Stromal cell of bone marrow (primary cell): ENCODE data around the gene LRRC56.

Experiments
- DNase-seq: peaks from one replicate; pipeline ENCODE4 v3.0.0-alpha.2; 2012; ENCODE audit warnings: low read depth

Gene LRRC56

DNA sequence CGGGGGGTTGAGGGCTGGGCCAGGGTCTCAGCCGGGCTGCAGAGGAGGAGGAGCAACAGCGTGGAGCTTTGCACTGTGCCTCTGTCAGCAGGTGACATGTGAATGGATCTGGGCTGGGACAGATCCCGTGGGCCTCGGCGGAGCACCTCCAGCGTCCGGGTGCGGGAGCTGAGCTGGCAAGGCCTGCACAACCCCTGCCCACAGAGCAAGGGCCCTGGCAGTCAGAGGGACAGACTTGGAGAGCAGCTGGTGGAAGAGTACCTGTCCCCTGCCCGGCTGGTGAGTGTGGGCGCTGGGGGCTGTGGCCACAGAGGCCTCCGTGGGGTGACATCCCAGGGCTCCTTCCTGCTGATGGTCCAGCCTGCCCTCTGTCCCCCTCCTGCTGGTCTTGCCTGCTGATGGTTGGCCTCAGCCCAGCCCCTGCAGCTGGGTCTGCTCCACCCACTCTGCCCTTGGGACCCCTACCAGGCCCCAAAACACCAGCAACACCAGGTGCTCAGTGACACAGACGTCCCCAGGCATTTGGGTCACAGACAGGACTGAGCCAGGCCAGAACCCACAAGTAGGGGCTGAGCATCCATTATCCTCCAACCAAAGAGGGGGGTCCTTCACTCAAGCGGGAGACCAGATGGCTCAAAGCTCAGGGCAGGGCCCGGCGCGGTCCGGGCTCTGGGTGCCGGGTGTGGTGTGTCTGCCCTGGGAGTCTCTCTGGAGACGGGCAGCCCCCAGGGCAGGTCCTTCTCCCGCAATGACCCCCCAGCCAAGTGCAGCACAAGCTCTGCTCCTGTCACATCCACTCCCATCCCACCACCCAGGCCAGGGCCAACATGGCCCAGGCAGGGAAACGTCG is 3.5 kb downstream of the LRRC56 start:
- DNase-seq, result no peak

DNA sequence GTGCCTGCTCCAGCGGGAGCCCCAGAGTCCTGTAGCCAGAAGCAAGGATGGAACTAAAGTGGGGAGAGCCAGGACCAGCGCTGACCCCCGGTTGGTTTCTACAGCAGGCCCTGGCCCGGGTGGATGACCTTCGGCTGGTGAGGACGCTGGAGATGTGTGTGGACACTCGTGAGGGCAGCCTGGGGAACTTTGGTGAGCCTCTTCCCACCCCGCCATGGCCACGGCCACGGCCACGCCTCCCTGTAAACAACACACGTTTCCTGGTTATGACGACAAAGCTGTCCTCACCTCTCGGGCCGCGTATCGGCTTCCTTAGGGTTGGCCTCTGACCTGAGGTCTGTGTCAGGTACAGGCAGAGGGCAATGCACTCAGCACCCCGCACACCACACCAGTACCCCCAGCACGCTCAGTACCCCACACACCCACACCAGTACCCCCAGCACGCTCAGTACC is 4.1 kb downstream of the LRRC56 start:
- DNase-seq, result no peak

DNA sequence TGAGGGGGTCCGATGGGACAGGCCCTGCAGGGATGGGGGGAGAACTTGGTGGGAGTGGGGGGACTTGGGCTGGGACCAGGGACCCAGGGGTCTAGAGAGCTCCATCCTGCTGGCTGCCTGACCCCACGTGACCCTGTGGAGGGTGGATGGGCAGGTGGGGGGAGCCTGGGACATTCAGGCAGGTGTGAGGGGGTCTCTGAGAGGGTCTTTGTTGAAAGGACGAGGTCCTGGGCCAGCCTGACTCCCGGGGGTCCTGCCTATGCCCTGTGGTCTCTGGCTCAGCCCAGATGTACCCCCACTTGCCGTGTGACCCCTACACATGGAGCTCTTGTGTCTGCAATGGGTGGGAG is 7.5 kb downstream of the LRRC56 start:
- no peak for DNase-seq

DNA sequence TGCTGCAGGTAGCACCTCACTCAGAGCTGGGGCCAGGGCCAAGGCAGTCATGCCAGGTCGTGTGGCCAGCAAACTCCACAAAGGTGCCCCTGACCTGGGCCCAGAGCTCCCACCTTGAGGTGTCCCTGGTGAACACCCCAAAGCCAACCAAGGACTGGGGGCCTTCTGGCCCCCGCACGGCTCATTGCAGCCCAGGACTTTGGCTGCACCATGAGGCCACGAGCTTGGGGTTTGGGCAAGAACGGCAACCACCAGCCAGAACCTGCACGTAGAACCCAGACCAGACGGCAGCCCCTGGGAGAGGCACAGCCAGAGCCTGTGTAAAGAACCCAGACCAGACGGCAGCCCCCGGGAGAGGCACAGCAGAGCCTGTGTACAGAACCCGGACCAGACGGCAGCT is 7.8 kb downstream of the LRRC56 start:
- DNase-seq, result no peak

DNA sequence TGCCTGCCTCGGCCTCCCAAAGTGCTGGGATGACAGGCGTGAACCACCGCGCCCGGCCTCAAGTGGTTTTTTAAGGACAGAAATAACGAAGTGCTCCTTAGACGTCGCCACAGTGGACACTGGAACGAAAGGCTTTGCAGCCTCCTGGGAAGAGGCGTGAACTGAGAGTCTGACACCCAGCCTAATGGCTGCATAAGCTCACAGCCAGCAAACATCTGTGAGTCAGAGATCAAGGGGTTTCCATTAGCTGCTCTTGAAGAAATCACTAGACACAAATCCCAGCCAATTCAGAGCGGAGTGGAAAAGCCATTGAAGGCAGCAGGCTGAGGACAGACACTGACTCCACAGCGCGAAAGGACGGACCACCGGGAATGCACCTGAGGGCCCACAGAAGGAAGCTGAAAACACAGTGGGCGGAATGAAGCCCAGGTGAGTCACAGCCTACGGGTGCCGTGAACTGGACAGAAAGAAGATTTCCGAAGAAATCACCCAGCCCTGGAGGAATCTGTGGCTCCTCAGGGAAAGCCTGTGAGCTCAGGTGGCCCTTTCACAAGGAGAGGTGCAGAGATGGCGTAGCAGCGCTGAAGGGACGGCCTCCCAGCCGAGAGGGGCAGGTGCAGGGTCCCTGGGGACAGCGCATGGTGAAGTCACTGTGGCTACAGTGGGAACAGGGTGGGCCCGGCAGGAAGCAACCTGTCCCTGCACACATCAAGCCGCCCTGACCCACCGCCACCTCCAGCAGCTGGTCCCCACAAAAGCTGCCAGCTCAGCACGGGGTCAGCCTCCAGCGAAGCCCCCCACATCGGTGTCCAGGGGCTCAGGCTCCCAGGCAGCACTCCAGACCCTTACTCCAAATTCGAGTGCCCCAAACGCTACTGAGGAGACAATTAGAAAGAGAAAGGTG is 11.6 kb downstream of the LRRC56 start:
- DNase-seq, result no peak

DNA sequence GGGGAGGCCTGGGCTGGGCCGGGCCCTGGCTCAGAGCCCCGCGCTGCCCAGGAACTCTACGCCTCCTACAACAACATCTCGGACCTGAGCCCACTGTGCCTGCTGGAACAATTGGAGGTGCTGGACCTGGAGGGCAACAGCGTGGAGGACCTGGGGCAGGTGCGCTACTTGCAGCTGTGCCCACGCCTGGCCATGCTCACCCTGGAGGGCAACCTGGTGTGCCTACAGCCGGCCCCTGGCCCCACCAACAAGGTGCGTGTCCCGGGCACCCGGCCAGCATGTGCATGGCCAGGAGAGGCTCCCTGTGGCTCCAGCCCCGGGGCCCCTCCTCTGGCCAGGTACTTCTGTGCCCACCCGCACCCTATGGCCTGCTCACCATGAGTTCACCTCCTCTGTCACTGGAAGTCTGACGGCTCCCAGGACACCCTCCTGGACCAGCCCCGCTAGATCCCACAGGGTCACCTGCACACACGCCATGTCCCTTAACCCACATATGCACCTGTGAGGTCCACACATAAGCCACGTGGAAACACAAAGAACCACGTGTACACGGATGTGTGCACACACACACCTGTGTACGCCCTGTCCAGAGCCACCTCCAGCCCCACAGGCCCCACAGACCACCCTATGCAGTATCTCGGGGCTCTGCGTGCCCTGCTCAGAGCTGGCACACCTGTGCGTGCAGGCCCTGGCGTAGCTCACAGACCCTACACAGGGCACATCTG is 12.9 kb downstream of the LRRC56 start:
- no peak for DNase-seq

DNA sequence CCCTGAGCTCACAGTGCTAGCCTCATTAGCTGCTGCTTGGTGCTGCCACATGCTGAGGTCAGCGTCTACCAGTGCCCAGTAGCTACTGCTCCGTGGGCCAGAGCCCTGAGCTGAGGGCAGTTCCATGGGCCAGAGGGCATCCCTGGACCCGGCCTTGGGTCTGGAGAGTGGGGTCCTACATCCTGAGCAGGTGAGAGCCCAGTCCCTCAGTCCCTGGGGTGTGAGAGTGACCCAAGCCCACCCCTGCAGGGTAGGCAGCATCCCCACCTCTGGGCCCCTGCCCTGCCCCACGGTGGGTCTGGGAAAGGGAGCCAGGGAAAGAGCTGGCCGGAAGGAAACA is 13.4 kb downstream of the LRRC56 start:
- no peak for DNase-seq

DNA sequence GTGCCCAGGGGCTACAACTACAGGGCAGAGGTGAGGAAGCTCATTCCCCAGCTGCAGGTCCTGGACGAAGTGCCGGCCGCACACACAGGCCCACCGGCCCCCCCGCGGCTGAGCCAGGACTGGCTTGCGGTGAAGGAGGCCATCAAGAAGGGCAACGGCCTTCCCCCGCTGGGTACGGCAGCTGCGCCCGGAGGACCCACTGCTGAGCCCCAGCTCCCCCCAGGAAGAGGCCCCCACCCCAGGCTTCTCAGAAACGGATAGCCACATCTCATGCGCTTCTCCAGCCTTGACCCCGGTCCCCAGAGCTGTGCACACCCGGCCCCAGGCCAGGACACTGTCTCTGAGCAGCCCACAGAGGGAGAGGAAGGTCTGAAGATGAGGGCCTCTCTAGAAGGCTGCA is 13.8 kb downstream of the LRRC56 start:
- DNase-seq, result no peak

DNA sequence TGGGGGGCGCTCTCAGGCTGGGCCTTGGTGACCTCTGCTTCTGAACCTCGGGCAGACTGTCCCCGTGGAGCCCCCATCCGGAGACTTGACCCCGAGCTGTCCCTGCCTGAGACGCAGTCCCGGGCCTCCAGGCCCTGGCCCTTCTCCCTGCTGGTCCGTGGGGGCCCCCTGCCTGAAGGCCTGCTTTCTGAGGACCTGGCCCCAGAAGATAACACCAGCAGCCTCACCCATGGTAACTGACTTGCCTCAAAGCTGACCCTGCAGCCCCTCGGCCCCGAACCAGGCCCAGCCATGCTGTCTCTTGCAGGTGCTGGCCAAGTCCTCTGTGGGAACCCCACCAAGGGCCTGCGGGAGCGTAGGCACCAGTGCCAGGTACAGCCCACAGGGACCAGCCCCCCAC is 14.3 kb downstream of the LRRC56 start:
- no peak for DNase-seq

DNA sequence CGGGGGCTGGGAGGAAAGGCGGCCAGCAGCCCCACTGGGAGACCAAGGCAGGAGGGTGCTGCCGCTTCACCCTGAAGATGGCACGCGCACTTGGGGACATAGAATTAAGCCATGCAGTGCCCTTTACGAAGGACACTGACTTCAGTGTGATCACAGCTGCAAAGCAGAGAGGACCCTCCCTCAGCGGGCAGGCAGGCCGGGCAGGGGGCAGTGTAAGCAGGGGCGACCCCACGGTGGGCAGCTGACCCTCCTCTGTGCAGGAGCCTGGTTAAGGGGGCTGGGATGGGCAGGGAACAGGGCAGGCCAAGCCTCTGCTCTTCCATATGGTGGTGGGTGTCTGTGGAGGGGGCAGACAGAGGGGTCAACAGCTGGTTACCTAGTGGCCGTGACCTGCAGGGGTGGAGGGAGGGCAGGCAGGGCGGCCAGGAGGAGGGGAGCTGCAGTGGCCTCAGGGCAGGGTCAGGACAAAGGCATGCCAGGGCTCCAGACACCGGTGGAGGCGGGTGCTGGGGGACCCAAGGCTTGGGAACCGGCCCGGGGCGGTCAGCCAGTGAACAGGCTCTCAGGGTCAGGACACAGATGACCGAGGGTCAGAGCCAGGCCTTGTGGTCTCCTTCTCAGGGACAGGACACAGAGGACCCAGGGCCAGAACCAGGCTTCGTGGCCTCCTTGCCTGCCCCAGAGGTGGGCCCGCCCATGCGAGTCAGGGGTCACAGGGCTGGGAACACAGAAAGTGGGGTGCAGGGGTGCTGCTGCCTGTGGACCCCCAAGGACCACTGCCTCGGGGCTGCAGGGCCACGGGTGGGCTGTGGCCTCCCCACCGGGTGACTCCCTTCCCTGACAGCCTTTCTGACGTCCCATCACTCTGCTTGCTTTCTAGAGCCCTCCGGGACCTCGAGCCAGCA is 16.0 kb downstream of the LRRC56 start:
- DNase-seq, result no peak

DNA sequence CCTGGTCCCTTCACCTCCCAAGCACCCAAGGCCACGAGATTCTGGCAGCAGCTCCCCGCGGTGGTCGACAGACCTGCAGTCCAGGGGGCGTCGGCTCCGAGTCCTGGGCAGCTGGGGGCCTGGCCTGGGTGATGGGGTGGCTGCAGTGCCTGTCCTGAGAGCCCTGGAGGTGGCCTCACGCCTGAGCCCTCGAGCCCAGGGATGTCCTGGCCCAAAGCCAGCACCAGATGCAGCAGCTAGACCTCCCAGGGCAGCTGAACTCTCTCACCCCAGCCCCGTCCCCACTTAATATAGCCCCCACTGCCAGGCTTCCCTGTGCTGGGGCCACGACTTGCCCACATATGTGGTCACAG is 16.6 kb downstream of the LRRC56 start:
- DNase-seq, result no peak

DNA sequence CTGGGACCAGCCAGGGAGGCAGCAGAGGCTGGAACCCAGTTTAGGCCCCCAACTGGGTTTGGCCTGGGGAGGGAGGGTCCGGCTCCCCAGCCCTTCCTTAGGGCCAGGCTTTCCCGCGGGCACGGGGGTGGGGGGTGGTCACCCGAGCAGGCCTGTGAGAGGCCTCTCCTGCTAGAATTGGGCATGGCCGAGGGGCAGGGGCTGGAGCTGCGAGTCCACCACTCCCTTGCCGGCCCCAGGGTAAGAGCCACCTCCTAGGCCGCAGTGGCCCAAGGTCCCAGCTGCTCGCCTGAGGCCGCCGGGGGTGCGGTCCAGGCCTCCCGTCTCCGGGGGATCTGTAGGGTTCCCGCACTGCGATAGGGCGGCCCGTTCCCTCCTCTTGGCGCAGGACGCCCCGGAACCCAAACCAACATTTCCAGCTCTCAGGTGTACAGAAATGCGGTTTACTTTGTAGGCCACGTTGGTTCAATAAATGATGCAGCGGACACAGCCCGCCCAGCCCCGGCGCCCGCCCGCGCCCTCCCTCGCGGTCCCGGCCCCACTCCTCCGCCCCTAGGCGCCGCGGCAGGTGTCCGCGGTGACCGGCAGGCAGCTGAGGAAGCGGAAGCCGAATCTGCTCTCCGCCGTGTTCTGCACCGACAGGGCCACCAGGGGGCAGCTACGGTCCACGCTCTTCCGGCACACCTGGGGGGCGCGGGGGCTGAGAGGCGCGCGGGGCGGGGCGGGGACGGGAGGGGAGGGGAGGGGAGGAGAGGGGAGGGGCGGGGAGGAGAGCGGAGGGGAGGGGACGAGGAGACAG is 17.3 kb downstream of the LRRC56 start:
- DNase-seq, result no peak

DNA sequence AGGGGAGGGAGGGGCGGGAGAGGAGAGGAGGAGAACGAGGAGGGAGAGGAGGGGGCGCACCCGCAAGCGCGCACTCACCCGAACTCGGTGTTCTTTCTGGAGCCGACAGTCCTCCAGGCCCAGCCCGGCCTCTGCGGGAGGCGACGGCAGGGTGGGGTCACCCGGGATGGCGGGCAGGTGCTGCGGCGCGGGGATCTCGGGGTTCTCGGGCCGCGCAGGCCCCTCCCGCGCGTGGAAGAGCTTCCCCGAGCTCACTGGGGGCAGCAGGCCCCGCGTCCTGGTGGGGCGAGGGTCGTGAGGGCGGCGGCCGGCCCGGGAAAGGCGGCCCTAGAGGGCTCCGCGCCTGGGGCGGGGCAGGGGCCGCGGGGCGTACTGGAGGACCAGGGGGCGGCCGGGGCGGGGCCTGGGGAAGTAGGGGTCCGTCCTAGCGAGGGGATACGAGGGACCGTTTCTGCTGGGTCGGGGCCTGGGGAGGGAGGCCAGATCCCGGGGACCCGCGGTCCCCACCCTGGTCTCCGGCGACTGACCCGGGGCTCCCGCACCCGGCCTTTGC is 18.0 kb downstream of the LRRC56 start:
- DNase-seq, result no peak

DNA sequence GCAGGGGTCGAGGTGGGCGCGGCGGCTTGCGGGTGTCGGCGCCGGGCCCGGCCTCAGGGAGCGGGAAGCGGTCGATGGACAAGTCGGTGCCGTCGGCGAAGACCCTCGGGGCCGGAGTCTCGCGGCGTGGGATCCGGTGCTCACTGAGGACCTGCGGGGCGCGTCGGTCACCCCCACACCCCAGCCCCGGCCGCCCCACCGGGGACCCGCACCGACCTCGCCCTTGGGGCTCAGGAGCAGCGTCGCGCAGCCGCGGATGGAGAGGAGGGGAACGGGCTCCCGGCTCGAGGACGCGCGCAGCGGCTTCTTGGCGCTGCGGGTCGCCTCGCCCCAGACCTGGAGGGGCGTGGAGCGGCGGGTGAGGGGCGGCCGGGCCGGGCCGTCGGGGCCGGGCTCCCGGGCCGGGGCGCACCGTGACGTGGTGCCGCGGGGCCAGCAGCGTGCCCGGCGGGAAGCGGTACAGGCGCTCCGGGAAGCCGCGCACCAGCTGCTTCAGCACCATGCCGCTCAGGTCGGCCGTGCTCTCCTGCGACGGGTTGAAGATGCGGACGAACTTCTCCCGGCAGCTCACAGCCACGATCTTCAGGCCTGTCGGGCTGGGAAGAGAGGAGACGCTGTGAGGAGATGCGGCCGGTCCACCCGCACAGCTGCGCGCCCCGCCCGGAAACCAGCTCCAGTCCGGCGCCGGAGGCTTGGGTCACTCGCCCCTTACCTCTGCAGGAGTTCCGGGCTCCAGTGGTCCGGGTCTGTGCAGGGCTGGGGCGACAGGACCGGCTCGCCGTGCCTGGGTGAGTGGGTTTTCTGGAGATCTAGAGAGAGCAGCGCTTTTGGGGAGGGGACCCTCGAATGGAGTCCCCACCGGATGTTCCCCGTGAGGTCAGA is 18.7 kb downstream of the LRRC56 start:
- no peak for DNase-seq

DNA sequence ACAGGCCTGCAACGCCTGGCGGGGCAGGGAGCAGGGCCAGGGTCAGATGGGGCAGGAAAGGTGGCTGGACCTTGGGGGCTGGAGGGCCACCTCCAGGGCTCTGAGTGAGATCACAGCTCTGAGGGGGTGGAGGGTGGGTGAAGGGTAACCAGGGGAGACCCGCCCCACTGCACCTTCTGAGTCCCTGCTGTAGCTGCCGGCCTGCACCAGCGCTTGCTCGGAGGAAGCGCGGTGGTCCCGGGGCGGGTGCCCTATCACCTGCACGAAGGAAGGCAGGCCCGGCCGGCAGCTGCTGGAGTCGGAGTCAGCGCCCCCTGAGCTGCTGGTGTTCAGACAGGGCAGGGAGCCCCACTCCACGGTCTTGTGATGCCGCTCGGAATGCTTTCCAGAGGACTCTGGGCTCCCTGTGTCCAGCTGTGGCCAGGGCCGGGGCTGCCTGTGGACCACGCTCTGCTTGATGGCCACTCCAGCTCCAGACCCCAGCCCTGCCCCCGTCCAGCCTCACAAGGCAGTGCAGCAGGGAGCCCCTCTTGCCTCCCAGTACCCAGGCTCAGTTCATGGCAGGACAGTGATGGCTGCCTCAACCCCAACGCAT is 19.4 kb downstream of the LRRC56 start:
- no peak for DNase-seq

DNA sequence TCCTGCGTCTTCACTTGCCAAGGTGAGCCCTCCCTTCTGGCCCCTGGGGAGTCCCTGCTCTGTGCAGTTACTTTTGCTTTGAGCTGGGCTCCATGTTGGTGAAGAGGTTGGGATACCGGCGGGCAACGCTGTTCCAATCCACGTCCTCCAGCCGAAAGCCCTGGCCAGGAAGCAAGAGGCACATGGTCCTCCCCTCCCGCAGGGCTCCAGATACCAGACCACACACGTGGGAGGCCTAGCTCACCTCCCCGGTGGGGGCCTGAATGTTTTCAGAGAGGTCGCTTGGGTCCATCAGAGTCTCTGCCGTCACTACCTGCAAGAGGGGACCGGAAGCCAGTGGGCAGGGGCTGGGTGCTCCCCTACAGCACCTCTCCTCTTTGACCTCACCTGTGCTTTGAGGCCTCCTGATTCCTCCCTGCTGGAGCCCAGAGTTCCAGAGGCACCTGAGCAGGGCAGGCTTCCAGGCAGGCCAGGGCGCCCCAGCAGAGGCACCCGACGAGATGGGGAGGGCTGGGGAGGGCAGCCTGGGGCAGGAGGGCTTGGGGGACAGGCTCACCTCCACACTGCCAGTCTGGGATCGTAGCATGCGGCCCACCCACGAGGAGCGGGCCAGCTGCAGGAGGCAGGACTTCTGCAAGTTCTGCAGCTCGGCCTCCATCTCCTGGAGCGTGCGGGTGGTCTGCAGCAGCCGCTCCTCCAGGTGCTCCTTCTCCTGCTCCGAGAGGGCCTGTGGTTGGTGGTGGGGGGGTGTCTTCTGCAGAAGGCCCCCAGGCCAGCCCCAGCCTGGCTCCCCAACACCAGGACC is 20.2 kb downstream of the LRRC56 start:
- DNase-seq, result no peak

DNA sequence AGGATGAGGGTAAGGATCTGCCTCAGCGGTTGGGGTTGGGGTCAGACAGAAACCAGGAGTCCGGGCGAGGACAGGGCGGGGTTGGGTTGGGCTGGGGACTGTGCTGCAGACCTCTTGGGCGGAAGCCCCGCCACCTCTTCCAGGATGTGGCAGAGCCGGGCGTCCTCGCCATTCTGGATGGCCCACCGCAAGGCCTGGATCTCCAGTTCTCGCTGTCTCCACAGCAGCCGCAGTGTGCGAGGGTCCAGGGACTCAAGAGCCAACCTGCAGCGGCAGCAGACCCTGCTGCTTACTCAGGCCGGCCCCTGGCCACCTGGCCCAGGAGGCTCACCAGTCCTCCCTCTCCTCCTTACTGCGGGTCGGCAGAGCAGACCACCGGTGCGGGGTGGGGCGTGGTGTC is 21.2 kb downstream of the LRRC56 start:
- DNase-seq, result no peak

DNA sequence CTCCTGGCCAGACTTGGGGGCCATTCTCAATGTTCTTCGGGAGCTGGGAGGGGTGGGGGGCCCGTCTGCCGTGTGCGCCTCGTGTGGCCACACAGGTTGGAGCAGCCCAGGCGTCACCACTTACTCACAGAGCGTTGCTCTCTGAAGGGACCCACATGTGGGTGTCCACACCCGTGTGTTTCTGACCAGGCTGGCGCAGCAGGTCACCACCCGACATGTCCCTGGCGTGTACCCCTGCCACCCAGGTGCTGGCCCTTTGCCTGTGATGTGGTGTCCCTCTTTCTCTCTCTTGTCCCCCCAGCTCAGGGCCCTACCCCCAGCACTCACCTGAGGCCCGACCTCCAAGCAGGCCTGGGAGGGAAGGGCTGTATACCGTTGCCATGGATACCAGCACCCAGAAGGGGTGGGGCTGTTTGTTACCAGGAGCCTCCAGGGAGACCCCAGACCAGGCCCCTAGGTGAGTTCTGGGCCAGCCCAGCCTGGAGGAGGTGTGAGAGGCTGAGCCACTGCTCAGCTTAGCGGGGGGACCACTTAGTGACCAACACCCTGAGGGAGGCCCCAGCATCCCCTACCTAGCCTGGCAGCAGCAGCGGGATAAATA is 21.8 kb downstream of the LRRC56 start:
- DNase-seq, result no peak
